Forelimb muscle (tissue), 1 donor: Measurements from ENCODE around the gene TMEM8B. TPM values are rescaled to one million over a fixed set of nuclear protein-coding genes. Genes with fewer than 3 reads are reported as not detected.
A peak's percentile ranks its signal among the peaks of the same experiment; 100 is the strongest.
"Not testable (repeated sequence)": the region's sequence is repeated elsewhere in the genome, so short reads cannot be mapped to it uniquely, and the experiment has no call there.

ENCODE experiments used
- DNase-seq: peaks from one replicate; pipeline ENCODE4 v3.0.0-alpha.2; 2013; ENCODE audit warnings: low read depth
- polyA plus RNA-seq: library from polyadenylated mRNA; unstranded; fragments of 120-200 nt; gene quantifications from one replicate; pipeline ENCODE4 v1.2.1, GENCODE V29; 2013; ENCODE audit not compliant: insufficient read length

Gene TMEM8B
- polyA plus RNA-seq, 1 donor: 20.3 TPM

GRCh38 chr9:35863583-35863982 lies 34.6 kb downstream of the TMEM8B start:
- DNase-seq: no peak

DNA sequence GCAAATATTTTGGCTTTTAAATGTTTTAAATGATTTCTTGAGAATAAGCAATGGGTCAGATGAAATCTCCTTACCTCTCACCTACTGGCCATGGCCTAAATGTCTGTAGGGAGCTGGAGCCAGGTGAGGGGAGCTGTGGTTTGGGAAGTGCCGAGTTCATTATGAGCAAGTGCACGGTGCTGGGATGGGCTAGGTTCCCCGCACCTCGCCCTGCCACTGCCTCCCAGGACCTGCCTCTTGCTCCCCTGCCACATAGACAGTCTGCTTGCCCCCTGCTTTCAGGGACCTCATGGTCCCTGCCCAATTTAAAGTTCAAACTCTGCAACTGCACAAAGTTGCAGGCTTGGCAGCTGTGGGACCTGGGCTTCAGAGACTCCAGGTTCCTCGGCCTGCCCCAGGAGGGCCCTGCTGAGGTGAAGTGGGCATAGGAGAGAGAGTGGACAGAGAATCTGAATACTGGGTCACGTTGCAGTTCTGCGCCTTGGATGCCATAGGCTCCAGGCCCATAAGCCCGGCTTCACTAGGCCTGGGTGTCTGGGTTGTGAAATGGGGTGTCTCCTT lies 35.7 kb downstream of the TMEM8B start:
- DNase-seq: no peak

DNA sequence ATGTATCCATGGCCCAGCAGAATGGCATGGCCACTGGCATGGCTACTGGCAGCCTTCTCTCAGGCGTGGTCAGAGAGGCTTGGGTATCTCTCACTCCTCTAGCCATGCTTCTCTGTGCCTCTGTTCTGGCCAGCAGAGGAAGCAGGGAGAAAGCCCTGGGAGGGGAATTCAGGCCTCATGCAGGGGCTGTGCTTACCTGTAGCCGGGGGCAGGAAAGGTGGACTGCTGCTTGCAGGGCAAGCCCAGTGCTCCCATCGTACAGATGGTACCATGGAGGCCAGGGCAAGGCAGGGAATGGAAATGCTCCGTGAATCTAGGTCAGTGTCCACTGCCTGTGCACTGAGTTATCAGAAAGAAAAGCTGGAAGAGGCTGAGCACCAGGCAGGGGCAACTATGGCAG lies 38.5 kb downstream of the TMEM8B start:
- DNase-seq: no peak

GRCh38 chr9:35868933-35869332 lies 39.9 kb downstream of the TMEM8B start:
- no peak for DNase-seq

DNA sequence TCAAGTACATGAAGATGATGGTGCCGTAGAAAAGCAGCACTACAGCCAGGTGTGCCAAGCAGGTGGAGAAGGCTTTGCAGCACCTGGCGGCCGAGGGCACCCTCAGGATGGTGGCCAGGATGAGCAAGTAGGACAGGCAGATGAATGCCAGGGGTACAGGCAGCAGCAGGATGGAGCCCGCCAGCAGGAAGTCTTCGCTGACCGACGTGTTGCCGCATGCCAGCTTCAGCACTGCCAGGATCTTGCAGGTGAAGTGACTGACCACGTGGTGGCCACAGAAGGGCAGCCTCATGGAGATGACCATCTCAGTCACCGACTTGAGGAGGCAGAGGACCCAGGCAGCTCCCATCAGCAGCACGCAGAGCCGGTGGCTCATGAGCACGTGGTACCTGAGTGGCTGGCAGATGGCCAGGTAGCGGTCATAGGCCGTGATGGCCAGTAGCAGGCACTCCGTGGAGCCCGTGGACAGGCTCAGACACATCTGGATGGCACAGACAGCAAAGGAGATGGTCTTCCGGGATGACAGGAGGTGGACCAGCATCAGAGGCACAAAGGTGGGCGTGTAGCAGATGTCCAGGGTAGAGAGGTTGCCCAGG lies 40.7 kb downstream of the TMEM8B start:
- DNase-seq: no peak

DNA sequence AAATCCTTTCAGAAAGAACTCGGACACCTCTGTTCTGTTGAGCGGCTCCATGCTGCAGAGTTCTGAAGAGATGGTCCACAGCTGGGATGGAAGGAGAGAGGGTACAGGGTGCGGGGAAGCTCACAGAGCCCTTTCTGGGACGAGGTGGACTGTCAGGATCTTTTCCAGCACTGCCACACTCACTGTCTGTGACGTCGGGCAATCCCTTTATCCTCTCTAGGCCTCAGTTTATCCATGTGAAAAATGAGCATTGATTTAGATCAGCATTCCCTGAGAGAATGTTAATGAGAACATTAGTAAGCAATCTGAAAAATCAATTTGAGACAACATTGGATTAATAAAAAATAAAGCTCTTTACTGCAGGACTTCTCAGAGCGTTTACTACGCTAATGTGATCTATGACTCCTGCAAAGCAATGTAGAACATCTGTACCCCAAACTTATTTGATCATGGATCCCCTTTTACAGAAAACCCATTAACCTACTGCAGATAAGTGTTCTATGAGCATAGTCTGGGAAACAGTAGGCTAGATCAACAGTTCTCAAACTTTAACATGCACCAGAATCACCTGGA lies 41.4 kb downstream of the TMEM8B start, which contains the start of gene OR13J1:
TSS of gene OR13J1 (minus strand) at position 51 of the 573 bp plus-strand sequence. CDS start at position 51, 0 bp downstream.
- no peak for DNase-seq

DNA sequence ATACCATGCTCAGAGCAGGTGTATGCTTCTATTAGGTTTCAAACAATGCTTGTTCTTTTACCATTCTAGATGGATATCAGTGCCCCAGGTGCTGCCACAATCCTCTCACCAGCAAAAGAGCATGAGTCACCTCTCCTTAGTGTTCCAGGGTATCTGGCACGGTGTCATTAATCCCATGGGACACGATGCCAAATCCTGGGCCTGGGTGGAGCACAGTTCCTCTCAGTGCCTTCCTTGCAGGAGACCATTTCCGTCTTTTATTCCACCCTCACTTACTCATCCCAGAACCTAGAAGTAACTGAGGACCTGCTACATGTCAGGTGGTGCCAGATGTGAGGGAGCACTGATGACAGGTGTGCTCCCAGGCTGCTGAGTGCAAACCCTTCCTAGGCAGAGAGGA lies 42.5 kb downstream of the TMEM8B start:
- DNase-seq: no peak

DNA sequence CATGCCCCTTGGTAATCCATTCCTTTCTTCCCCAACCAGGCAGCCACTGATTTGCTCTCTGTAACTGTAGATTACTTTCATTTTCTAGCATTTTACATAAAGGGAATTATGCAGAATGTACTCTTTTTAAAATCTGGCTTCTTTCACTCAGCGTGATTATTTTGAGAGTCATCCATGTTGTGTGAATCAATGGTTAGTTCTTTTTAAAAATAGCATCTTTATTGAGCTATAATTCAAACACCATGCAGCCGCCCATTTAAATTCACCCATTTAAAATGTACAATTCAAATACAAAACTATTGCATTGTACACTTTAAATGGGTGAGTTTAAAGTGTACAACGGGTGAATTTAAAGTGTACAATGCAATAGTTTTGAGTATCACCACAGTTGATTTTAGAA lies 43.5 kb downstream of the TMEM8B start:
- DNase-seq: no peak

DNA sequence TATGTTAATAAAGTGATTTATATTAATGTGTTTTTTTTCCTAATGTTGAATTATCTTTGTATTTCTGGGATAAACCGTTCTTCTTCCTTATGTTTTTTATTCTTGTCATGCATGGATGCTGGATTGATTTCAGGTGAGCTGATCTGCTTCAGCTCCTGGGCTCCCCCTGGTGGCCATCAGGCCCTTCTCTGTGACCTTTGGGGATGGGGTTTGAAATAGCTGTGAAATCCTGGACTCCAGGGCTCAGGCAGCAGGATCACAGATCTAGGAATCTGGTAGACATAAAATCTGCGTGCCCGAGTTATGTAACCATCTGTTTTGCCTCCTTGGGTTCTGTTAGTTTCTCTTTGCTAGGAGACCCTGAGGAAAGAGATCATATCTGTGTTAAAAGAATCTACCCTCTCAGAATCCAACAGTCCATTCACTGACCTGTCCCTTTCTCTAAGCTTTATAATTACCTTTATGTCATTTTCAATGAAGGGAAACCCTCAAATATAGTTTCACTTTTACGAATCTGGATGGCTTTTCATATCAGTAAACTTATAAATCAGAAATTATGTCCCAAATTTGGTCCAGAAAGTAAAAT lies 53.3 kb downstream of the TMEM8B start:
- DNase-seq: peak; percentile 65

DNA sequence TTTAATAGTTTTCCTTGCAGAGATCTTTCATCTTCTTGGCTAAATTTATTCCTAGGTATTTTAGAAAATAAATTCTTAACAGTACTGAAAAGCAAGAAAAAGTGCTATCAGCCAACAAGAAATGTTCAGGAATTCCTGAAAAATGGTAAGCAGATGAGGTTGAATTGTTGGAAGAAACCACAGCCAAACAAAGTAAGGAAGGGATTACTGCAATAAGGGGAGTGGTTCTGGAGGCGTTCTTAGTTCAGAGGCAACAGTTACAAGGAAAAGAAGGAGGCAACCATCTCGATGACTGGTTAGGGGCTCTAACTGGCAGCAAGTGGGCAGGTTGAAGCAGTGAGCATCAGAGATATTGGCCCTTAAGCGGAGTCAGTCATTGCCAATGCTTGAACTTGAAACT lies 54.0 kb downstream of the TMEM8B start:
- no peak for DNase-seq

DNA sequence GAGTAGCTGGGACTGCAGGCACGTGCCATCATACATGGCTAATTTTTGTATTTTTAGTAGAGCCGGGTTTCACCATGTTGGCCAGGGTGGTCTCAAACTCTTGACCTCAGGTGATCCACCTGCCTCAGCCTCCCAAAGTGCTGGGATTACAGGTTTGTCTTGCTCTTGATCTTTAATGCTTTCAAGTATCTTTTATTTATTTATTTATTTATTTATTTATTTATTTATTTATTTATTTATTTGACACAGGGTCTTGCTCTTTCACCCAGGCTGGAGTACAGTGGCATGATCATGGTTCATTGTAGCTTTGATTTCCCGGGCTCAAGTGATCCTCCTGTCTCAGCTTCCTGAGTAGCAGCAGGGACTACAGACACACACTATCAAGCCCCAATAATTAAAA lies 55.9 kb downstream of the TMEM8B start:
- not testable (repeated sequence) for DNase-seq

- DNase-seq: no peak
These were observed 62.6 kb downstream of the TMEM8B start for GRCh38 chr9:35891646-35892045.

GRCh38 chr9:35892051-35892450 lies 63.0 kb downstream of the TMEM8B start:
- no peak for DNase-seq

GRCh38 chr9:35896570-35896969 lies 67.5 kb downstream of the TMEM8B start:
- DNase-seq: no peak

DNA sequence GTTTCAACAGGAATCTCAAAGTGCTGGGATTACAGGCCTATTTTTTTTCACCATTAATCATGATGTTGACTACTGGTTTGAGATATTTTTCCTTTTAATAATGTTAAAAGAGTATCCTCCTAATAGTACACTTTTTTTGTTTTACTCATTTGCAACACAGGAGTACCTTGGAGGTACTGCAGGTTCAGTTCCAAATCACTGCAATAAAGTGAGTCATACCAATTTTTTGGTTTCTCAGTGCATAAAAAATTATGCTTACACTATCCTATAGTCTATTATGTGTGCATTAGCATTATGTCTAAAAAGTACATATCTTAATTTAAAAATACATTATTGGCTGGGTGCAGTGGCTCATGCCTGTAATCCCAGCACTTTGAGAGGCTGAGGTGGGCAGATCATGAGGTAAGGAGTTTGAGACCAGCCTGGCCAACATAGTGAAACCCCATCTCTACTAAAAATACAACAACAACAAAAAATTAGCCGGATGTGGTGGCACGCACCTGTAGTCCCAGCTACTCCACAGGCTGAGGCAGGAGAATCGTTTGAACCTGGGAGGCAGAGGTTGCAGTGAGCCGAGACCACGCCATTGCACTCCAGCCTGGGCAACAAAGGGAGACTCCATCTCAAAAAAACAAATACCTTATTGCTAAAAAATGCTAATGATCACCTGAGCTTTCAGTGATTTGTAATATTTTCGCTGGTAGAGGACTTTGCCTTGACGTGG lies 68.5 kb downstream of the TMEM8B start:
- not testable (repeated sequence) for DNase-seq

DNA sequence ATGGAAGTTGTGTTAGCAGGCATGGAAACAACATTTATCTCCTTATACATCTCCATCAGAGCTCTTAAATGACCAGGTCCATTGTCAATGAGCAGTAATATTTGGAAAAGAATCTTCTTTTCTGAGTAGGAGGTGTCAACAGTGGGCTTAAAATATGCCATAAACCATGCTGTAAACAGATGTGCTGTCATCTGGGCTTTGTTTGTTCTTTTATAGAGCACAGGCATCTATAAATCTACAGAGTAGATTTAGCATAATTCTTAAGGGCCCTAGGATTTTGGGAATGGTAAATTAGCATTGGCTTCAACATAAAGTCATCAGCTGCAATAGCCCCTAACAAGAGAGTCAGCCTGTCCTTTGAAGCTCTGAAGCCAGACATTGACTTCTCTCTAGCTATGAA lies 69.3 kb downstream of the TMEM8B start:
- no peak for DNase-seq

- no peak for DNase-seq
These were observed 70.0 kb downstream of the TMEM8B start for GRCh38 chr9:35899021-35899420.

DNA sequence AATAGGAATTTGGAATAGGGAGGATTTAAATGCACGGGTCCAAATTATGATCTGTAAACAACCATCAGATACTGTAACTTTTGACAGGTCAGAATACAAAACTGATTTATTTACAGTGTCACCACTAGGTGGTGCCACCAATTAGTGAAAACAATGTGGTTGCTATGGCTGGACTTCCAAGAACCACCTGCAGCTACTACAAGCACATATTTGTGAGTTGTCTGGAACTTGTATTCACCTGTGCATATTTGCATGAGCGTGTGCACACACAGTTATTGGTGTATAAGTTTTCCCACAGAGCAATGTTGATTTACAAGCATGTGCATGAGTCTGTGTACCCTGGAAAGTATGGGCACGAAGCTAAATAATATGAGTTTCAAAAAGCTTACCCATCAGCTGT lies 74.0 kb downstream of the TMEM8B start:
- DNase-seq: no peak

DNA sequence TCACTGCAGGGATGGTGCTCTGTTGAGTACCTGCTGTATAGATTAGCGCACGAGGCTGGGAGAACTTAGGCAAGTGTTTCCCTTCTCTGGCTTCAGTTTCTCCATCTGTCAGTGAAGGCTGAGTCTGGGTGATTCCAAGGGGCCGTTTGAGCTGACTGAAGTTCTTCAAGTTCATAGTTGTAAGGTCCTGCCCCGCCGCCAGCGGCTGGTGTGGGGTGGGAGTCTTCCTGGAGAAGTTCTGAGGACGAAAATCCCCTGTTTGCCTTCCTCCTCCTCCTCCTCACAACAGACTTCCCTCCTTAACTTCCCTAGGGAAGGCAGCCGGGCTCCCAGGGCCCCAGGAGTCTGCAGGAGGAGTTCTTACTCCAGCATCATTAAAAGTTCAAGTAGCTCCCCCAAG lies 75.3 kb downstream of the TMEM8B start:
- DNase-seq: no peak

DNA sequence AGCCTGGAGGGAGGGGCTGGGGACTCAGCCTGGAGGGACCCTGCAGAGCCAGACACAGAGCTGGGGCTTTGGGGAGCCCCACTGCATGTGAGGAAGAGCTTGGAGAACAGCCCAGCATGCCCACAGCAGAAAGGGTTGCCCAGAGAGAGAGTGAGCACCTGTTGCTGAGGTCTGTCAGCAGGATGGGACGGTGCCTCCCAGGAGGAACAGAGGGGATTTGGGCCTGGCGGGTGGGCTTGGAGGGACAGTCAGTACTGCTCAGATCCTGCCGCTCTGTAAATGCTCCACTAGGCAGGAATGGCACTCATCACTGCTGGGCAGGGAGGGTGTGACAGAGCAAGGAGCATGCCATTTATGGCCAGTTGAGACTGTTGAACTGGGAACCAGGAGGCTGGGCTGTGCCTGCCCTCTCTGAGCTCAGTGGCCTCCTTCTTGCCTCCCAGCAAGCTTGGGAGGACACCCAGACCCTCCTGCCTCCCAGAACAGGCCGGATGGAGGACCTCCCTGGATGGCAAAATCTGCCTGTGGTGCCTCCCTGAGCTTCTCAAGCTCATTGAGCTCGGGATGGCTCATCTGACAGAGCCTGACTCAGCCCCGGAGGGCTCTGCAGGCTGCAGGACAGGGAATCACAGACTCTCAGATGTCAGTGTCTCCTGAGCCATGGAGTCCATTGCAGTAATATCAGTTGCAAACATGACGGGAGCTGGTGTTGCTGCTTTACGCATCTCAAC lies 76.2 kb downstream of the TMEM8B start:
- no peak for DNase-seq

DNA sequence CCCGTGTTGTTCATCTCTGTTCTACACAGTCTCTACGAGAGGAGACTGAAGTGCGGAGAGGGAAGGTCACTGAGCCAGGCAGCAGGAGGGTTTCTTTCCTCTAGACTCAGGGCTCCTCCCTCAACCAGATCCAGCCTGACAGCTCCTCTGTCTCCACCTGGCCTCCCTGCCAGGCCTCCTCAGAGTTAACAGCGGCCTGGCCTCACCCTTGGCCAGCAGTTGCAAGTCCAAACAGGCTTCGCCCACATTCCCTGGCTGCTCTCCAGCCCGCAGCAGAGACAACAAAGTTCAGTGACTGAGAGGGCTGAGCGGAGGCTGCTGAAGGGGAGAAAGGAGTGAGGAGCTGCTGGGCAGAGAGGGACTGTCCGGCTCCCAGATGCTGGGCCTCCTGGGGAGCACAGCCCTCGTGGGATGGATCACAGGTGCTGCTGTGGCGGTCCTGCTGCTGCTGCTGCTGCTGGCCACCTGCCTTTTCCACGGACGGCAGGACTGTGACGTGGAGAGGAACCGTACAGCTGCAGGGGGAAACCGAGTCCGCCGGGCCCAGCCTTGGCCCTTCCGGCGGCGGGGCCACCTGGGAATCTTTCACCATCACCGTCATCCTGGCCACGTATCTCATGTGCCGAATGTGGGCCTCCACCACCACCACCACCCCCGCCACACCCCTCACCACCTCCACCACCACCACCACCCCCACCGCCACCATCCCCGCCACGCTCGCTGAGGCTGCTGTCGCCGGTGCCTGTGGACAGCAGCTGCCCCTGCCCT lies 77.1 kb downstream of the TMEM8B start, which contains the start of gene HRCT1:
TSS of gene HRCT1 (plus strand) at position 291 of the 768 bp plus-strand sequence. CDS start at position 377, 86 bp downstream.
- no peak for DNase-seq
